Measurements from ENCODE around the gene BIRC5.
A peak's percentile ranks its signal among the peaks of the same experiment; 100 is the strongest.
"Not testable (repeated sequence)": the region's sequence is repeated elsewhere in the genome, so short reads cannot be mapped to it uniquely, and the experiment has no call there.

The BIRC5 gene

GRCh38 chr17:78240012-78240655 lies 26.1 kb downstream of the BIRC5 start:
- no peak for DNase-seq (ENCODE audit: low read depth)

- DNase-seq (ENCODE audit: low read depth) = no peak
Observed at GRCh38 chr17:78240839-78241238, 26.8 kb downstream of the BIRC5 start.

- no peak for DNase-seq (ENCODE audit: low read depth)
Observed at GRCh38 chr17:78241277-78242023, 27.4 kb downstream of the BIRC5 start.

- no peak for DNase-seq (ENCODE audit: low read depth)
Observed at GRCh38 chr17:78242024-78242742, 28.1 kb downstream of the BIRC5 start.

GRCh38 chr17:78247304-78247703 lies 33.3 kb downstream of the BIRC5 start:
- no peak for DNase-seq (ENCODE audit: low read depth)

GRCh38 chr17:78248051-78248914 lies 34.2 kb downstream of the BIRC5 start:
- DNase-seq (ENCODE audit: low read depth) = no peak

- no peak for DNase-seq (ENCODE audit: low read depth)
Observed at GRCh38 chr17:78249074-78249817, 35.2 kb downstream of the BIRC5 start.

- no peak for DNase-seq (ENCODE audit: low read depth)
Observed at GRCh38 chr17:78249818-78250806, 36.1 kb downstream of the BIRC5 start.

GRCh38 chr17:78250891-78251772 lies 37.1 kb downstream of the BIRC5 start:
- DNase-seq (ENCODE audit: low read depth) = peak; percentile 76

- DNase-seq (ENCODE audit: low read depth) = no peak
Observed at GRCh38 chr17:78251773-78252103, 37.7 kb downstream of the BIRC5 start.

- peak; percentile 74 for DNase-seq (ENCODE audit: low read depth)
Observed at GRCh38 chr17:78252111-78252634, 38.1 kb downstream of the BIRC5 start.

GRCh38 chr17:78252701-78253635 lies 38.9 kb downstream of the BIRC5 start:
- DNase-seq (ENCODE audit: low read depth) = no peak

GRCh38 chr17:78253636-78253945 lies 39.5 kb downstream of the BIRC5 start:
- not testable (repeated sequence) for DNase-seq (ENCODE audit: low read depth)

GRCh38 chr17:78253946-78254672 lies 40.1 kb downstream of the BIRC5 start:
- peak; percentile 68 for DNase-seq (ENCODE audit: low read depth)

- no peak for DNase-seq (ENCODE audit: low read depth)
Observed at GRCh38 chr17:78255029-78255656, 41.1 kb downstream of the BIRC5 start.

- no peak for DNase-seq (ENCODE audit: low read depth)
Observed at GRCh38 chr17:78255953-78256706, 42.1 kb downstream of the BIRC5 start.
